ENCODE data around the gene FBXL22. TPM values are rescaled to one million over a fixed set of nuclear protein-coding genes. Genes with fewer than 3 reads are reported as not detected.

The FBXL22 gene
- 0.45 TPM in 1 of 2 replicates, not detected in the other for total RNA-seq

DNA sequence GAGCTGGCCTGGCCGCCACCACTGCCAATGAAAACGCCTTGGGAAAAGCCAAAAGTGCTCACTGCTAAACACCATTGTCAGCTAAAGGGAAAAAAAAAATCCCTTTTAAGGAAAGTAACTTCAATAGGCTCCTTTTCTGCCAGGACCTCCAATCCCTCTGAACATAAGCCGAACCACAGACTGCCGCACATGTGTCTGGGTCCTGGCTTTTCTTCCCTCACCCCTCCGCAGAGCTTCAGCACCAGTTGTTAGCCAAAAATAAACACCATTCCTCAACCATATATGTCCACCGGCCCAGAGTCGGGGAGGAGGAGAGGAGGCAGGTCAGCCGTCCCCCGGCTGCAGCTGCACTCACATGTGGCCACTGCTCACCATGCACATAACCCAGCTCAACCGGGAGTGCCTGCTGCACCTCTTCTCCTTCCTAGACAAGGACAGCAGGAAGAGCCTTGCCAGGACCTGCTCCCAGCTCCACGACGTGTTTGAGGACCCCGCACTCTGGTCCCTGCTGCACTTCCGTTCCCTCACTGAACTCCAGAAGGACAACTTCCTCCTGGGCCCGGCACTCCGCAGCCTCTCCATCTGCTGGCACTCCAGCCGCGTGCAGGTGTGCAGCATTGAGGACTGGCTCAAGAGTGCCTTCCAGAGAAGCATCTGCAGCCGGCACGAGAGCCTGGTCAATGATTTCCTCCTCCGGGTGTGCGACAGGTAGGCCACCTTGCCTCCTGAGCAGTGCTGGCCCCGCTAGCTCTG lies at the start of gene FBXL22:
Gene FBXL22, plus strand, starts transcription at position 350 of the 753 bp plus-strand sequence. Its CDS starts 6 bp downstream, at position 356.
- DNase-seq (ENCODE audit: low read depth) = no peak

GRCh38 chr15:63551400-63551799 lies 45.8 kb upstream of the FBXL22 start:
- DNase-seq (ENCODE audit: low read depth) = peak; percentile 47

- DNase-seq (ENCODE audit: low read depth) = peak; percentile 99
Observed at GRCh38 chr15:63553388-63553791, 43.8 kb upstream of the FBXL22 start.

GRCh38 chr15:63554337-63554927 lies 42.8 kb upstream of the FBXL22 start:
- DNase-seq (ENCODE audit: low read depth) = peak; percentile 38

GRCh38 chr15:63555507-63555906 lies 41.7 kb upstream of the FBXL22 start:
- DNase-seq (ENCODE audit: low read depth) = no peak

DNA sequence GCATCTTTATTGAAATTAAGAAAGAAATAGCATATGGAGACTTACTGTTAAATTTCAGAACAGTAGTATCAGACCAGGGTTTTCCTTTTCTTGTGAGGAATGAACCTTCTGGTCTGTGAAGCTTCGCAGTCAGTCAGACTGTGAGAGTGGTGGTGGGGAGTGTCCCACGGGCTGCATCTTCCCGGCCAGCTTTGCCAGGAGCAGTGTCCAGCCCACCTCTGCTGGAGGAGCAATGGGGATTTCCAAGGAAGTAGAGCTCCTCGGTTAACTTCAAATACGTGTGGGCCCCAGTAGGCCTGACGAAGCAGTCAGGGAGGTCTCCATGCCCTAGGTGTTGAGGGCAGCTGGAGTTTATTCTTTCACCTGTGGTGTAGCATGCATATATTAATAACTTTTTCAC lies 40.9 kb upstream of the FBXL22 start:
- peak; percentile 20 for DNase-seq (ENCODE audit: low read depth)

- no peak for DNase-seq (ENCODE audit: low read depth)
Observed at GRCh38 chr15:63556736-63557135, 40.5 kb upstream of the FBXL22 start.

GRCh38 chr15:63559753-63560152 lies 37.4 kb upstream of the FBXL22 start:
- DNase-seq (ENCODE audit: low read depth) = no peak

DNA sequence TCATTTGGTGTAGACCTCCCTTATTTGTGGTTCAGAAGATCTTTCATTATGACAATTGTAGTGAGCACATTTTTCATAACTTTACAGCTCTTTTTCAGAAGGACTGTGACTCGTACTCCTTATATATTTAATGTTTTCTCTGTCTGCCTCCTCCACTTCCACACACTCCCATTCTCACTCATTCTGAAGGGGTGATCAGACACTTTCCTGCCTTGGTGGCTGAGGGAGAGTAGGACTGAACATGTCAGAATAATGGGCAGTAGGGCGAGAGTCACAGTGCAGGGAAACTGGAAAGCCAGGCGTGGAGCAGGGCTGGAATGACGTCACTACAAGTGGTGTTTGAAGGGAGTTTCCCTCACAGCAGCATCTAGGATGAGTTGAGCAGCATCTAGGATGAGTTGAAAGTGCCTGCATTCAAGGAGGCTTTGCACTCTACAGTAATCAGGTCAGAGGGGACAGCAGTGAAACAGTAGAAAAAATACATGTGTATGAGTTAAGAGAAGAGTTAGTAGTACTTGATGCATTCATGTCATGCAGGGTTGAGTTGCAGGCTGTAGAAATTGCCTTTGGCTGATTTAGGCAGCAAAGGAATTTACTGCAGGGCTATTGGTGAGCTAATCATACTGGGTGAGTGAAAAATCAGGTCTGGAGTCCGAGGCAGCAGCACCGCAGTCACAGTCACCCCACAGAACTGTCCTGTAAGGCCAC lies 36.3 kb upstream of the FBXL22 start:
- DNase-seq (ENCODE audit: low read depth) = no peak

DNA sequence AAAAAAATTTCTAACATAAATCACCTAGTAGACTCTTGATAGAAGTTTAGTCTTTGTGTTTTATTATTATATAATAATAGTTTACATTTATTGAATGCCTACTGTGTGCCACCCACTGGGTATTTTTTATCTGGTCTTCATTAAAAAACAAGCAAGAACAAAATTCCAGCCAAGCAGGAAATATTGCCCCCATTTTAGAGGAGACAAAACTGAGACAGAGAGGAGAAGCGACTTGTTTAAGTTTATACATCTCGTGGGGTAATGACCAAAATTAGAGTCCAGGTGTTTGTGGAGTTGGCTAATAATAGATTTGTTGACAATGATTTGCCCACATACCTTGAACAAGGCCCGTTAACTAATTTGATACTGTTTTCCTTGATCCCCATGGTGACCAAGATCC lies 33.1 kb upstream of the FBXL22 start:
- DNase-seq (ENCODE audit: low read depth) = no peak

DNA sequence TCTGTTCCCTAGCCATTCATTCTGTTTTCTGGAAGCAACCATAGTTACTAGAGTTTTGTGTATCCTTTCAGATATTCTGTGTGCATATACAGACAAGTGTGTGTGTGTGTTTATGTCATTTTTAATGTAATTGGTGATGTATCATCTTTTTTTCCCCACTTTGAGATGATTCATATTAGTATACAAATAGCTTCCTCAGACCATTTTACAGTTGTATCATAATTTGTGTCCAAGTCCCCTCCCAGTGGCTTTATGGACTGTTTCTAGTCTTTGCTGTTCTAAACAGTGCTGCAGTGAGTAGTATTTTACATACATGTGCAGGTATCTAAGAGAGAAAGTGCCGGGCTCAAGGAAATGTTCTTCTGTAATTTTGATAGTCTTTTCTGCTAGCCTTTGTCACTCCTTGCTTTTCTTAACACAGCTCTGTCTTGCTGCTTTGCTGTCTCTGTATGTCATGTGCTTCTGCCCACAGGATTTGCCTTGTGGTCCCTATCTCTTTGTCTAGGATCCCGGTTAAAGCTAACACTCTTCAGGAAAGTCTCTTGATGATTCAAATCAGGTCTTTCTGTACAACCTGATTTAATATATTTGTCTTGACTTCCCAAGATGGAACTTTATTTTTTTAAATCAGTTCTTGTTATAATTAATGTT lies 31.5 kb upstream of the FBXL22 start:
- DNase-seq (ENCODE audit: low read depth) = no peak

DNA sequence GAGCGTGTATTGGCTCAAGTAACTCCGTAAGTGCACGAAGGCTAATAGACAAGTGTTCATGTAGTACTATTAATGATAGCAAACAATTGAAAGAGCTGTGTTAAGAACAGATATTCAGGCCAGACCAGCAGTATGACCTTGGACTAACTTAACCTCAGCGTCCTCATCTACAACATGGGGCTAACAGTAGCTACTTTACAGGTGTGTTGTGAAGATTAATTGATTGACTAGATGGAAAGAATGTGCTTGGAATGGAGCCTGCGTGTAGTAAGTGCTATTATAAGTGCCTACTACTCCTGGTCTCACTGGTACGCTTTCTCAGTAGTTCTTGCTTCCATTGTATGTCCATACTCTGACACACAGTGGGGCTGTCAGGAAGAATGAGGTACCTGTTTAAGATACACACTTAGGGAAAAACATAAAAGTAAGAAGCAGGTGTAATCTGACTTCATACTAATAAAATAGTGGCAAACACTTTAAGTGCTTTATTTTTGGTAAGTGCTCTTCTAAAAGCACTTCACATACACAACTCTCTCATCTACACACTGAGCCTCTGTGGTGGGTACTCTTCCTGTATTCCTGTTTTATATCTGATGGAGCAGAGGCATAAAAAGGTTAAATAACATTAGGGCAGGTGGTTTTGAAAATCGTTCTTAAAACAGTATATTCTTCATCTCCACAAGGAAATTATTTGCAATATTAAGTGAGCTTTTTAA lies 24.3 kb upstream of the FBXL22 start:
- DNase-seq (ENCODE audit: low read depth) = no peak

DNA sequence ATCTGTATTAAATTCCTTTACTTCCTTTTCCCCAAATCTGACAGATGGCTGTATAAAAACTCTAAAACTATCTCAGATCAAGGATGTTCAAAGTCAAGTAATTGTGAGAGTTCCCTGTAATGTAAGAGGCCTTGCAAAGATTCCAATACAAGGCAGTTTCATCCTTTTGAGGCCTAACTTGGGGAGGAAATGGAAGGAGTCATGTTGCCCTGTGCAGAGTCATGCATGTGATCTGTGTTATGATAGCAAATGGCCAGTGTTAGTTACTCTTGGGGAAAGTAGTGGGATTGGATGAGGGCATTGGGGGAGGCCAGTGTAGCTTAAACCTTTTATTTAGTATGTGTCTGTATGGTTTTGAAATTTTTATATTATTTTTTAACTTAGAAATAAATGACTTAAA lies 23.7 kb upstream of the FBXL22 start:
- no peak for DNase-seq (ENCODE audit: low read depth)

DNA sequence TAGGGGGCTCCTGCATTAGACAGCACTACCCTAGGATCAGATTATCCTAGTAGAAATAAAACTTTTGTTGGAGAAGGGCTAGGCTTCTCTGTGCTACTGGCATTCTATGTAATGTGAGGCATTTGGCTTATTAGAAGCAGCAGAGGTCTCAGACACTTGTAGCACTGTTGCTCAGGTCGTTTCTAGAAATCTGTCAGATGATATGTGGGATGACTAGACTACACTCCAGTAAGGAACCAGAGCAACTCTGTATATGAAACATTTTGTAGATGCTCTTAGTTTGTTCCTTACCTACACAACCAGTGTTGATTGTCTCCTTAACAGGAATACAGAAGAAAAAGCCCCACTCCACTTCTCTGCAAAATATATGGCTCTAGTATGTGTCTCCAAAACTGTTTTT lies 21.9 kb upstream of the FBXL22 start:
- no peak for DNase-seq (ENCODE audit: low read depth)

- DNase-seq (ENCODE audit: low read depth) = no peak
Observed at GRCh38 chr15:63576441-63576840, 20.7 kb upstream of the FBXL22 start.

DNA sequence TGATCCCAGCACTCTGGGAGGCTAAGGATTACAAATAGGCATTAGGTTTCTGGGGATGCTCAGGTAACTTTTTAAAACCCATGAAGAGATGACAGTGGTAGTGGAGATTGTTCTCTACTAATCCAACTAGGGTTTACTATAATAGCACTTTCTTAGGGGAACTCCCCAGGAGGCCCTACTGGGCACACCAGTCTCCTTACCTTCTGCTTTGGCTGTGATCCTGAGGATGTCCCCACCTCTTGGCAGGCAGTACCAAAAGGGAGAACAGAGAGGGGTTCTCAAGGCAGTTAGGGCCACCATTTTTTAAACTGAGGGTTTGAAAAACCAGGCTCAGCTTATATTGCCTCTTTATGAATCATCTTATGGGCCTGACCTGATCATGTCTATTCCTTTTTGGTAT lies 15.0 kb upstream of the FBXL22 start:
- no peak for DNase-seq (ENCODE audit: low read depth)

DNA sequence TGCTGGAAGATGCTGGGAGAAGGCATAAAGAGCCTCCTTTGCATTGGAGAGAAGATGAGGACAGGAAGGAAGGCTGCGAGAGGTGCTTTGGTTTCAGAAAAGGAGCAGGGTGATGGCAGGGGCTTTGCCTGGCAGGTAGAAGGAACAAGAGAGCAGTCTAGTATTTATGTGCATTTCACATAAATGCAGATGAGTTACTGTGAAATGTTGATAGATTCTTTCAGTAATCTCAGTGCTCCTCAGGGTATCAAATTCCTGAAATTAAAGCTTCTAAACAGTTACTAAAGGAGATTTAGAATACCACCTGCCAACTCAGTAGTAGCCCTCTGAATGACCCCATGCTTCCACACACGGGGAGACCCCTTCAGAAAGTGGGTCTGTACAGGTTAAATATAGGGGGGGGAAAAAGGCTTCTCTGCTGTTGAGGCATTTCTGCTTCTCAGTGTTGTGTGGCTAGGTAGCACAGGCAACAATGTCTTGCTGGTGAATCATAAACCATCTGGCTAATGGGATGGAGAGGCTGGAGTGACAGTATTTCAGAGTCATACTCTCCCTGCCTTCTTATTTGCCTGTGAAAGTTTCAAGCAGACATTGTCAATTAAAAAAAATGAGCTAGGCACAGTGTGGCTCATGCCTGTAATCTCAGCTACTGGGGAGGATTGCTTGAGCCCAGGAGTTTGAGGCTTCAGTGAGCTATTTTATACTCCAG lies 14.3 kb upstream of the FBXL22 start:
- DNase-seq (ENCODE audit: low read depth) = peak; percentile 96

GRCh38 chr15:63586790-63587189 lies 10.4 kb upstream of the FBXL22 start:
- no peak for DNase-seq (ENCODE audit: low read depth)

DNA sequence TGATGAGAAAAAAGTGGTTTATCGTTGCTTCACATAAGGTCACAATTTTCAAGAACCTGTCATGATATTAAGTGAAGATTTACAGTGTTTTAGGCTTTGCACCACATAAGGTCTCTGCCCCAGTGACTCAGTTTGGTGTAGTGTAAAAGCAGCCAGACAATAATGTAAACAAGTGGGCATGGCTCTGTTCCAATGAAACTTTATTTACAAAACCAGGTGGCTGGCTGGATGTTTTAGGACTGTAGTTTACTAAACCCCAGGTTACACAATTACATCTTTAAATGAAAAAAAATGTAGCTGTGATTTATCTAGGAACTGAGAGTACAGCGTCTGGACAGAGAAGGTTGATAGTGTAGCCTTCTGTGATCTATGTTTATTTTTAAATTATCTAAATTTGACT lies 9.7 kb upstream of the FBXL22 start:
- DNase-seq (ENCODE audit: low read depth) = peak; percentile 40

DNA sequence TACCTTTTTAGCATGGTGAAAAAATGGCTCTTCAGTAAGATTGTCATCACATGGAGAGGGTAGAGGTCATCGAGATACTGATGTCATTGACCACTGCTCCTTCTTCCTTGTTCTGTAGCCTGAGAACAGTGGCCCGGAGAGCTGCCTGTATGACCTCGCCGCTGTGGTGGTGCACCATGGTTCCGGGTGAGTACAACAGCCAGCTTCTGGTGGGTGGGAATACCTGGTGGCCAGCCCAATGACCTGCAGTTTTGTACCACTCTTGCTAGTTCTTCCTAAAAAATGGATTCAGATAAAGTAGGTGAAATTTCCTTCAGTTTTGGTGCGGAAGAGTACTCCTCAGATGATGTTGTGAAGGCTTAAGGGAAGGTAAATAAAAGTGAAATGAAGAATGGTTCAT lies 8.4 kb upstream of the FBXL22 start:
- DNase-seq (ENCODE audit: low read depth) = no peak
